ENCODE data around the gene PROX1.

- TF ChIP-seq CTCF (conservative IDR thresholded peaks at IDR 0.05 in 1 of 2, IDR thresholded peaks at IDR 0.05 in 1 of 2; ENCODE audit: low read depth in 1 of 2, low read length in 2 of 2) (no peak), EZH2 (IDR thresholded peaks at IDR 0.05; ENCODE audit: low read length, missing control alignments) (no peak)
These were observed 299 bp upstream of the PROX1 start for GRCh38 chr1:213987422-213987926.
